ENCODE measurements around the gene NT5M. TPM values are rescaled to one million over a fixed set of nuclear protein-coding genes. Genes with fewer than 3 reads are reported as not detected.
A peak's percentile ranks its signal among the peaks of the same experiment; 100 is the strongest.

NT5M gene
- total and polyA plus RNA-seq, 9 donors = 5.1 to 10.8 (median 6.7) TPM

GRCh38 chr17:17342242-17342945 lies 39.2 kb downstream of the NT5M start:
- H3K4me3 ChIP-seq (ENCODE audit: low read length) = no peak overlapping the region
- no peaks in the 10 kb centered on the region for H3K9me3 ChIP-seq (replicated peaks; ENCODE audit: control insufficient read depth, low read depth, low read length)
- H3K27ac ChIP-seq (ENCODE audit: low read length) = no peak overlapping the region
- no peaks in the 10 kb centered on the region for H3K27me3 ChIP-seq (ENCODE audit: control insufficient read depth, insufficient read depth, low read length)
- DNase-seq = no peak
- H3K36me3 ChIP-seq (ENCODE audit: control insufficient read depth, insufficient read depth, low read length) = peaks cover 7% of the 10 kb centered on the region
- WGBS (ENCODE audit: insufficient coverage) = 40% methylated on average over 6 of the region's 17 CpGs
- H3K4me1 ChIP-seq (ENCODE audit: control insufficient read depth, insufficient read depth, low read length) = peaks cover 14% of the 10 kb centered on the region

DNA sequence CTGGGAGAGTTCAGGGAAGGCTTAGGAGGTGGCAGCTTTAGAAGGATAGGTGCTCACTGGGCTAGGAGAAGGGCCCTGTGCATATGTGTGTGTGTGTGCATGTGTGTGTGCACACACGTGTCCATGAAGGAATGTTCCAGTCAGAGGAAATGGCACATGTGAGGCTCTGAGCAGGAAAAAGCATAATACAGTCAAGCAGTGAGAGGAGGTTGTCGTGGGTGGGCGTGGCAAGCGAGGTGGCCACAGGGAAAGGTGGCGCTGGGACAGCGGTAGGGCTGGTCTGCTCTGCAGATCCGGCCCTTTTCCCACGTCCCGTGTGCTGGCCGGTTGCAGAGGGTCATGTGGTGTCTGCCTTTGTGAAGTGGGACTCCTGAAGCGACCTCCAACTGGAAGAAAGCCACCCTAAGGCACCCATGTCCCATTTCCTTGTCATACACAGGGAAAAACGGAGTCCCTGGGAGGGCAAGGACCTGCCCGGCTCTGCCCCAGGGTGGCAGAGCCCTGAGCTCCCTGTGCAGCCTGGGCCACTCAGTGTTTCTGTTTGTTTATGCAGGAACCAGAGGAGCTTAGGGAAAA lies 40.1 kb downstream of the NT5M start:
- 82% methylated on average over 9 of the region's 13 CpGs for WGBS (ENCODE audit: insufficient coverage)
- Histone ChIP-seq H3K27me3 (ENCODE audit: control insufficient read depth, insufficient read depth, low read length) (no peaks in the 10 kb centered on the region), H3K4me1 (ENCODE audit: control insufficient read depth, insufficient read depth, low read length) (peaks cover 14% of the 10 kb centered on the region), H3K4me3 (ENCODE audit: low read length) (no peak overlapping the region), H3K9me3 (replicated peaks; ENCODE audit: control insufficient read depth, low read depth, low read length) (no peaks in the 10 kb centered on the region), H3K36me3 (ENCODE audit: control insufficient read depth, insufficient read depth, low read length) (peaks cover 7% of the 10 kb centered on the region), H3K27ac (ENCODE audit: low read length) (no peak overlapping the region)
- no peak for DNase-seq

- no peak for DNase-seq
- peaks cover 7% of the 10 kb centered on the region for H3K36me3 ChIP-seq (ENCODE audit: control insufficient read depth, insufficient read depth, low read length)
Measured at GRCh38 chr17:17343896-17344506, 40.8 kb downstream of the NT5M start.

GRCh38 chr17:17344507-17345293 lies 41.5 kb downstream of the NT5M start:
- Histone ChIP-seq H3K36me3 (ENCODE audit: control insufficient read depth, insufficient read depth, low read length) (peaks cover 7% of the 10 kb centered on the region), H3K4me1 (ENCODE audit: control insufficient read depth, insufficient read depth, low read length) (peaks cover 22% of the 10 kb centered on the region), H3K27ac (ENCODE audit: low read length) (peak overlapping the region; percentile 59), H3K9me3 (replicated peaks; ENCODE audit: control insufficient read depth, low read depth, low read length) (no peaks in the 10 kb centered on the region), H3K27me3 (ENCODE audit: control insufficient read depth, insufficient read depth, low read length) (peaks cover 2% of the 10 kb centered on the region), H3K4me3 (ENCODE audit: low read length) (no peak overlapping the region)
- WGBS (ENCODE audit: insufficient coverage) = 75% methylated on average over 6 of the region's 14 CpGs
- DNase-seq = peak; percentile 64

More at GRCh38 chr17:17343896-17344506, 40.8 kb downstream of the NT5M start:
- H3K4me3 ChIP-seq (ENCODE audit: low read length) = no peak overlapping the region
- 91% methylated on average over 12 of the region's 14 CpGs for WGBS (ENCODE audit: insufficient coverage)
- H3K27ac ChIP-seq (ENCODE audit: low read length) = no peak overlapping the region
- H3K27me3 ChIP-seq (ENCODE audit: control insufficient read depth, insufficient read depth, low read length) = peaks cover 2% of the 10 kb centered on the region
- peaks cover 15% of the 10 kb centered on the region for H3K4me1 ChIP-seq (ENCODE audit: control insufficient read depth, insufficient read depth, low read length)
- no peaks in the 10 kb centered on the region for H3K9me3 ChIP-seq (replicated peaks; ENCODE audit: control insufficient read depth, low read depth, low read length)

DNA sequence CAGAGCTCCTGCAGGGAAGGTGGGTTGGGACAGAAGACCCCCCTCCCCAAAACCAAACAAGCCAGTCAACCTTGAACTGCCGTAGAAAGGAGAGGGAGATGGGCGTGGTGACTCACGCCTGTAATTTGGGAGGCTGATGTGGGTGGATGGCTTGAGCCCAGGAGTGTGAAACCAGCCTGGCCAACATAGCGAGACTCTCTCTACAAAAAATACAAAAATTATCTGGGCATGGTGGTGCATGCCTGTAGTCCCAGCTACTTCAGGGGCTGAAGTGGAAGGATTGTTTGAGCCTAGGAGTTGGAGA lies 42.1 kb downstream of the NT5M start:
- H3K36me3 ChIP-seq (ENCODE audit: control insufficient read depth, insufficient read depth, low read length) = peaks cover 7% of the 10 kb centered on the region
- no peak for DNase-seq
- no peaks in the 10 kb centered on the region for H3K9me3 ChIP-seq (replicated peaks; ENCODE audit: control insufficient read depth, low read depth, low read length)
- H3K27me3 ChIP-seq (ENCODE audit: control insufficient read depth, insufficient read depth, low read length) = peaks cover 2% of the 10 kb centered on the region
- H3K27ac ChIP-seq (ENCODE audit: low read length) = peak overlapping the region; percentile 59
- no peak overlapping the region for H3K4me3 ChIP-seq (ENCODE audit: low read length)
- H3K4me1 ChIP-seq (ENCODE audit: control insufficient read depth, insufficient read depth, low read length) = peaks cover 24% of the 10 kb centered on the region
- WGBS (ENCODE audit: insufficient coverage) = no CpG with 5 or more reads among the region's 4 CpGs

DNA sequence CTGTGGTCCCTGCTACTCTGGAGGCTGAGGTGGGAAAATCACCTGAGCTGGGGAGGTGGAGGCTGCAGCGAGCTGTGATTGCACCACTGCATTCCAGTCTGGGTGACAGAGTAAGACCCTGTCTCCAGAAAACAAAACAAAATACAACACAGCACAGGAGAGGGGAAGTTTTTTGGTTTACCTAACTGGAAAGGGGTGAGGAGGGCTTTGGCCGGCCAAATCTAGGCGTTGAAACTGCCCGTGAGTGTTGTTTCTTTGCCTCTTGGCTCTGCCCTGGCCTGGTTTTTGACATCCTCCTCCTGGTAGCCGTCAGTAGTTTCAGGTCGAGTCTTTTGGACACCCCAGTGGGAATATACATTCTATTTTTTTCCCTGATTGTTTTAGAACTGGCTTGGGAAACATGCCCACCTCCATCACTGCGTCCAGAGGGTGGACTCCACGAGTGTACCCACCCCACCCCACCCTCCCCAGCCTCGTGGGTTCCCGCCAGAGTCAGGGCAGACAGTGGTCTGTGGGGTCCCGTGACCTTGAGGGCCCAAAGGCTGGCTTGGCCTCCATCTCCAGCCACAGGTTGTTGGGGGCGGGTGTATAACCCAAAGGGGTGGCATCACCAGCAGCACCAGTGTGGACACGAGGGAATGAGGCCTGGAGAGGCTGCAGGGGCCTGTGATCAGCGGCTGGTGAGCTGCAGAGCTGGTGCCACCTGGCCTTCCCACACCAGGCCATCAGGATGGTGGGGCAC lies 42.7 kb downstream of the NT5M start:
- peaks cover 7% of the 10 kb centered on the region for H3K36me3 ChIP-seq (ENCODE audit: control insufficient read depth, insufficient read depth, low read length)
- no peak overlapping the region for H3K4me3 ChIP-seq (ENCODE audit: low read length)
- H3K27me3 ChIP-seq (ENCODE audit: control insufficient read depth, insufficient read depth, low read length) = peaks cover 2% of the 10 kb centered on the region
- 75% methylated on average over 9 of the region's 14 CpGs for WGBS (ENCODE audit: insufficient coverage)
- no peak for DNase-seq
- H3K9me3 ChIP-seq (replicated peaks; ENCODE audit: control insufficient read depth, low read depth, low read length) = no peaks in the 10 kb centered on the region
- peaks cover 30% of the 10 kb centered on the region for H3K4me1 ChIP-seq (ENCODE audit: control insufficient read depth, insufficient read depth, low read length)
- no peak overlapping the region for H3K27ac ChIP-seq (ENCODE audit: low read length)

DNA sequence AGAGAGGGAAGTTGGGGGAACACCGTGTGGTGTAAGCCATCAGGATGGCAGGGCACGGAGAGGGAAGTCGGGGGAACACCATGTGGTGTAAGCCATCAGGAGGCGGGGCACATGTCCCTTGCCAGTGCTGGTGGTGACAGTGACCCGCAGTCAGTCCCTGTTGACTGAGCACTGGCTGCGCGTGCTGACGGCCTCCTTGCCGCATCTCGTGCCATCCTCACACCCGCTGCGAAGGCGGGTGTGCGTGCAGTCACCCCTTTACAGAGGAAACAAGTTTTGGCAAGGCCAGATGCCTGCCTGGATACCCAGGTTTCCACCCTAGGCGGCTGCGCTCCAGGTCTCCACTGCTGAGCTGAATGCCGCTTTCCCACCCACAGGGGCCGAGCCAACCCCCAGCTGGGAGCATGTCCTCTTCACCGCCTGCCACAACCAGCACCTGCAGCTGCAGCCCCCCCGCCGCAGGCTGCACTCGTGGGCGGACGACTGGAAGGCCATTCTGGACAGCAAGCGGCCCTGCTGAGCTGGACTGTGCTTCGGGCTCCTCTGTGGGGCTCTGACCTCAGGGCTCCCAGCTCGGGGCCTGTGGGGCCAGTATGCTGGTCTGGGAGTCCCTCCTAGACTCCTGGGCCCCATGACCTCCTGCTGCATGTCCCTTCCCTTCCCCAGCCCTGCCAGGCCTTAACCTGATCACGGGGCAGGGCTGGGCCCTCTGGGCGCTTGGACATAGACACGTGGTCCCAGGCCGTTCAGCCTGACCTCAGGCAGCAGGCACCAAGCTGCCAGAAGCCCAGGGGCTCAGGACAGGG lies 43.5 kb downstream of the NT5M start:
- peaks cover 7% of the 10 kb centered on the region for H3K36me3 ChIP-seq (ENCODE audit: control insufficient read depth, insufficient read depth, low read length)
- no peak overlapping the region for H3K27ac ChIP-seq (ENCODE audit: low read length)
- DNase-seq = no peak
- H3K4me1 ChIP-seq (ENCODE audit: control insufficient read depth, insufficient read depth, low read length) = peaks cover 38% of the 10 kb centered on the region
- no peaks in the 10 kb centered on the region for H3K9me3 ChIP-seq (replicated peaks; ENCODE audit: control insufficient read depth, low read depth, low read length)
- peaks cover 2% of the 10 kb centered on the region for H3K27me3 ChIP-seq (ENCODE audit: control insufficient read depth, insufficient read depth, low read length)
- WGBS (ENCODE audit: insufficient coverage) = 77% methylated on average over 31 of the region's 31 CpGs
- no peak overlapping the region for H3K4me3 ChIP-seq (ENCODE audit: low read length)

DNA sequence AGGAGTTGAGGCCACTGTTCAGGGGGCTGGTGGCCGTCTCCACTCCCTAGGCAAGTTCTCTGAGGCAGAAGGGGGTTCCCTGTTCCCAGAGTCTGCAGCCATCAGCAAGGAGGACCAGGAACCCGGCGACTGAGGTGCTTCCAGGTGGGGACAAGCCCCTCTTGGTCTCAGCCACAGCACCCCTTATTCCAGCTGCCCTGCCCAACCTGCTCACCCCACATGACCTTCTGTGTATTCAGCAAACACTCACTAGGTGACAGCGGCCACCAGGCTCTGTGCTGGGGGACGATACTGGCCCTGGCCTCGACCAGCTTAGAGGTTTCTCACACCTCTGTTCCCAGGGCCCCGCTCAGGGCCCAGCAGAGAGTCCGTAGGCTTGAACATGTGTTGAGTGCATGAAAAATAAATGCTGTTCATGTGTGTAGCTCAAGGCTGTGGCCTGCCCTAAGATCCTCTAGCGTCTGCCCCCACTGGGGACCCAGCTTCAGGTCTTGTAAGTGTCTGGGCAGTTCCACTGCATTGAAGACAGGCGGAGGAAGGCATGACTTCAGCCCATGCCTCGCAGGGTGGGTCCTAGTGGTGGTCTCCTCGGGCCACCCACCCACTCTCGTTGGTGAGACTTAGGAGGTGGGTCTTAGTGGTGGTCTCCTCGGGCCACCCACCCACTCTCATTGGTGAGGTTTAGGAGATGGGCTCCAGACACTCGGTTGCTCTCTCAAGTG lies 44.2 kb downstream of the NT5M start:
- Histone ChIP-seq H3K27ac (ENCODE audit: low read length) (no peak overlapping the region), H3K4me1 (ENCODE audit: control insufficient read depth, insufficient read depth, low read length) (peaks cover 45% of the 10 kb centered on the region), H3K4me3 (ENCODE audit: low read length) (no peak overlapping the region), H3K9me3 (replicated peaks; ENCODE audit: control insufficient read depth, low read depth, low read length) (no peaks in the 10 kb centered on the region), H3K36me3 (ENCODE audit: control insufficient read depth, insufficient read depth, low read length) (peaks cover 5% of the 10 kb centered on the region), H3K27me3 (ENCODE audit: control insufficient read depth, insufficient read depth, low read length) (peaks cover 2% of the 10 kb centered on the region)
- no peak for DNase-seq
- WGBS (ENCODE audit: insufficient coverage) = 93% methylated on average over 4 of the region's 15 CpGs
